ENCODE results near the gene HPDL. TPM values are rescaled to one million over a fixed set of nuclear protein-coding genes. Genes with fewer than 3 reads are reported as not detected.

HPDL gene
- total RNA-seq, 1 donor from 2014 or later: 11.6 TPM

DNA sequence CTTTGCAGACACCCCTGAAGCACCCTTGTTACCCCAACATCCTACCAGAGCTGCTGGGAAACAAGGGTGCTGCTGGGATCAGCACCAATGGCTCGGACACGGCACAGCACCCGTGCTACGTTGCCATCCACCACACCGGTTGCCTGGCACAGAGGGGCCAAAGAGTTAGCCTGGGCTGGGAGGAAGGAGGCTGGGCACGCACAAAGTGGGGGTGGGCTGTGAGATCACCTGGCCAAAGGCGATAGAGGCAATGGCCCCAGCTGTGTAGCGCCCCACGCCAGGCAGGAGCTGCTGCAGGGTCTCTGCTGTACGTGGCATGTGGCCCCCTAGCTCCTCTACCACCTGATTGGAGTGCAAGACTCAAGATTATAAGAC, 5.6 kb downstream of the HPDL start:
- no peak for DNase-seq (ENCODE audit: low read depth, low spot score)
- peaks cover 43% of the 10 kb centered on the region for H3K4me1 Mint-ChIP-seq
- peaks cover 10% of the 10 kb centered on the region for H3K36me3 Mint-ChIP-seq (ENCODE audit: low read depth)
- H3K27ac Mint-ChIP-seq (ENCODE audit: unreplicated experiment): no peak overlapping the region
- TF ChIP-seq, protein P1, sequence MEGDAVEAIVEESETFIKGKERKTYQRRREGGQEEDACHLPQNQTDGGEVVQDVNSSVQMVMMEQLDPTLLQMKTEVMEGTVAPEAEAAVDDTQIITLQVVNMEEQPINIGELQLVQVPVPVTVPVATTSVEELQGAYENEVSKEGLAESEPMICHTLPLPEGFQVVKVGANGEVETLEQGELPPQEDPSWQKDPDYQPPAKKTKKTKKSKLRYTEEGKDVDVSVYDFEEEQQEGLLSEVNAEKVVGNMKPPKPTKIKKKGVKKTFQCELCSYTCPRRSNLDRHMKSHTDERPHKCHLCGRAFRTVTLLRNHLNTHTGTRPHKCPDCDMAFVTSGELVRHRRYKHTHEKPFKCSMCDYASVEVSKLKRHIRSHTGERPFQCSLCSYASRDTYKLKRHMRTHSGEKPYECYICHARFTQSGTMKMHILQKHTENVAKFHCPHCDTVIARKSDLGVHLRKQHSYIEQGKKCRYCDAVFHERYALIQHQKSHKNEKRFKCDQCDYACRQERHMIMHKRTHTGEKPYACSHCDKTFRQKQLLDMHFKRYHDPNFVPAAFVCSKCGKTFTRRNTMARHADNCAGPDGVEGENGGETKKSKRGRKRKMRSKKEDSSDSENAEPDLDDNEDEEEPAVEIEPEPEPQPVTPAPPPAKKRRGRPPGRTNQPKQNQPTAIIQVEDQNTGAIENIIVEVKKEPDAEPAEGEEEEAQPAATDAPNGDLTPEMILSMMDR (conservative IDR thresholded peaks at IDR 0.05): no peak
- no peak overlapping the region for H3K4me3 Mint-ChIP-seq
- no peaks in the 10 kb centered on the region for H3K9me3 Mint-ChIP-seq
- H3K27me3 Mint-ChIP-seq (ENCODE audit: low read depth): no peaks in the 10 kb centered on the region

DNA sequence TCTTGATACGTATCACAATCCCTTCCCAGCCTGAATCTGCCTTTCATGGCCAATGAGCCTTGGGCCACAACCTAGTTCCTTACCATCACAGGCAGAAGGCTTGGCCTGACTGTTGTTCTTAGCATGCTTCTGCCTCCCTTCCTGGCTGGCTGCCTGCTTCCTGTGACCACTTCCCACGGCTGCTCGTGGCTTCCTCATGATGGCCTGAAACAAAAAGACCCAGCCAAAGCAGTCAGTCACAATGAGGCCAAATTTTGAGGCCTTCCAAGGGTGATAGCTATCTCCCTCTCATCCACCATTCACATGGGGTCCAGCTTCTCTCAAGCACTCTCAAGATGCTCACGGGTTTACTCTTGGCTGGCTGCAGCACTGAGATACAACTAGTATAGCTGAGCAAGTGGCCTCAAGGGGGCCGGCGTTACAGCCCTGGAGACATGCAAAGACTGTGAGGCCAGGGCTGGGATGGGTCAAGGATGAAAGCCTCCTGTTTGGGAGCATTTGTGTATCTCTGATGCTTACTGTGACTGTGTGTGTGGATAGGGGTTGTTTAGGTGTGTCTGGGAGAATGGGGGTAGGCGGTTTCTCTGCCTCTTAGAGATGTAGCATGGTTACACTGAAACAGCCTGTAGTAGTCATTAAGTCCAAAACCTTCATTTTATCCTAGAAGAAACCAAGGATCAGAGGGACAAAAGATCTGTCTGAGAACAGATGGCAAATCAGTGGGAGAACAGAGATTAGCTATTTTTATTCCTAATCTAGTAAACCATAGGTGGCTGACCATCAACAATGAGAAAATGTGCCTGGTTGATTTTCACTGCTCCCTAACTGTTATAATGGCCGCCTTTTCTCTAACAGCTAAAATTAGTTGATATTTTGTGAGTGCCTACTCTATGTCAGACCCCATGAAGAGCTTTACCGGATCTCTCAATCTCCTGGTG, 7.9 kb downstream of the HPDL start:
- TF ChIP-seq, protein P1 (conservative IDR thresholded peaks at IDR 0.05): no peak
- DNase-seq (ENCODE audit: low read depth, low spot score): no peak
- peaks cover 15% of the 10 kb centered on the region for H3K36me3 Mint-ChIP-seq (ENCODE audit: low read depth)
- no peak overlapping the region for H3K27ac Mint-ChIP-seq (ENCODE audit: unreplicated experiment)
- no peaks in the 10 kb centered on the region for H3K27me3 Mint-ChIP-seq (ENCODE audit: low read depth)
- peak overlapping the region; percentile 72 for H3K4me3 Mint-ChIP-seq
- H3K4me1 Mint-ChIP-seq: peaks cover 30% of the 10 kb centered on the region
- H3K9me3 Mint-ChIP-seq: no peaks in the 10 kb centered on the region

DNA sequence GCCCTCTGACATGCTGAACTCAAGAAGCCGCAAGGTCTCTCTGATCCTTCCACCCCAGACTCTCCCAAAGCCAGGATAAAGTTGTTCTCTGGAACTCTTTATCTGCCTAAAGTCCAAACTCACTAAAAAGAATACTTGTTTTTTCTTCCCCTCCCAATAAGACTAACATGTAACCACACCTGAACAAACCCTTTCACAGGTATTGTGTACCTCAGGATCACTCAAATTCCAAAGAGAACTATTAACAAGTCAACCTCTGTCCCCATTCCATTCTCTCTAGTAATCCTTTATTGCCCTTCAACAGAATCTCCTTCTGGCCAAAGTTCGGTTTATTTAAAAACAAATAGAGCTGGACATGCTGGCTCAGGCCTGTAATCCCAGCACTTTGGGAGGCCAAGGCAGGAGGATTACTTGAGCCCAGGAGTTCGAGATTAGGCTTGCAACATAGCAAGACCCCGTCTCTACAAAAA, 9.2 kb downstream of the HPDL start:
- Mint-ChIP-seq H3K9me3 (no peaks in the 10 kb centered on the region), H3K4me3 (peak overlapping the region; percentile 32), H3K27me3 (ENCODE audit: low read depth) (no peaks in the 10 kb centered on the region), H3K4me1 (peaks cover 36% of the 10 kb centered on the region), H3K36me3 (ENCODE audit: low read depth) (peaks cover 14% of the 10 kb centered on the region), H3K27ac (ENCODE audit: unreplicated experiment) (peak overlapping the region; percentile 63)
- TF ChIP-seq, protein P1 (conservative IDR thresholded peaks at IDR 0.05): no peak
- no peak for DNase-seq (ENCODE audit: low read depth, low spot score)

DNA sequence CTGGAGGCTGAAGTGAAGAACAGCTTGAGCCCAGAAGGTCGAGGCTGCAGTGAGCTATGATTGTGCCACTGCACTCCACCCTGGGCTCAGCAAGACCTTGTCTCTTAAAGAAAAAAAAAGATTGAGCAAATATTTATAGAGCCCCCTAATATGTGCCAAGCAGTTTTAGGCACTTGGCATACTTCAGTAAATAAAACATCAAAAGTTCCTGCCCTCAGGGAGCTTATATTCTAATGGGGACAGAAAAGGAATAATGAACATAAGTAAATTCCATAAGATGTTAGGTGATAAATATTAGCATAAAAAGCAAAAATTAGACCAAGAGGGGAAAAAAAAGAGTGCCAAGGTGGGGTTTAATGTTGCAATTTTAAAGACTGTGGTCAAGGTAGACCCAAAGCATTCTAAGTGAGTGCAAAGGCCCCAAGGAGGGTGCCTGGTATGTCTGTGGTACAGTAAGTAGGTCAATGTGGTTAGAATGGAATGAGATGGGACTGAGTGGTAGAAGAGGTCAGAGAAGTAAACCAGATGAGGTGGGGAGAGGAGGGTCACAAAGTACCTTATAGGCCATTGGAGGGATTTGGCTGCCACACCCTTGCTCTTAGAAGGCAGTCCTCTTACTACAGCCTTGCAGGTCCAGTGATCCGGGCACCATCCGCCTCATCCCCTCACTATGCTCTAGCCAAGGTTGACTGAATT, 11.1 kb downstream of the HPDL start:
- H3K9me3 Mint-ChIP-seq: no peaks in the 10 kb centered on the region
- H3K27me3 Mint-ChIP-seq (ENCODE audit: low read depth): no peaks in the 10 kb centered on the region
- no peak overlapping the region for H3K27ac Mint-ChIP-seq (ENCODE audit: unreplicated experiment)
- no peak for DNase-seq (ENCODE audit: low read depth, low spot score)
- H3K36me3 Mint-ChIP-seq (ENCODE audit: low read depth): peaks cover 18% of the 10 kb centered on the region
- peak overlapping the region; percentile 97 for H3K4me3 Mint-ChIP-seq
- TF ChIP-seq, protein P1 (conservative IDR thresholded peaks at IDR 0.05): no peak
- peaks cover 41% of the 10 kb centered on the region for H3K4me1 Mint-ChIP-seq

DNA sequence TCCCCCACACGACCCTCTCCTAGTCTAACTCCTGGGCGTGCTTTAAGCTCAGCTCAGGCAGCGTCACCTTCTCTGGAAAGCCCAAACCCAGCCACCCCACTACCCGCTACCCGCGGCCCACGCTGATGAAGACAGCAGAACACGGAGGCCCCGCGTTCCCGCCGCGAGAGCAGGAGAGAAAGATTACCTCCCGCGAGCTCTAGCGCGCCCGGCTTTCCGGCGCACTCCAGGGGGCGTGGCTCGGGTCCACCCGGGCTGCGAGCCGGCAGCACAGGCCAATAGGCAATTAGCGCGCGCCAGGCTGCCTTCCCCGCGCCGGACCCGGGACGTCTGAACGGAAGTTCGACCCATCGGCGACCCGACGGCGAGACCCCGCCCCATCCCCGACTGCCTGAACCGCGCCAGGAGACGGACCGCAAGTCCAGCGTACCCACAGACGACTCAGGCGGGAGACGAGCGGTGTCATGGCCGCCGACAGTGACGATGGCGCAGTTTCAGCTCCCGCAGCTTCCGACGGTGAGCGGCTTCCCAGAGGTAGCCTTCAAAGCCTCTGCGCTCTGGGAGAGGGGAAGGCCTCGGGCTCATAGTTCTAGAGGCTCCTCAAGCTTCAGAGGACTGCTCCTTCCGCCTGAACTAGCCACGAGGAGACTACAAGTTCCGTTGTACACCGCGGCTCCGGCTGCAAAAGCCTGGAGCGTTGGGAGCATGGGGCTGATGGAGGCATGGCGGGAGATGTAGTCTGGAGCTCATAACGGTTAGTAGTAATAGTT, 13.3 kb downstream of the HPDL start, which contains the start of the genes MUTYH and TOE1:
Gene MUTYH (minus strand): TSS at position 652 of the 770 bp plus-strand sequence. CDS start 5,935 bp downstream, outside the sequence.
Gene TOE1 (plus strand): TSS at position 382 of the 770 bp plus-strand sequence. CDS start 83 bp downstream, at position 465.
- H3K27me3 Mint-ChIP-seq (ENCODE audit: low read depth): no peaks in the 10 kb centered on the region
- peak; percentile 89 for DNase-seq (ENCODE audit: low read depth, low spot score)
- TF ChIP-seq, protein P1 (conservative IDR thresholded peaks at IDR 0.05): no peak
- peak within 1 kb of the TSS; percentile 97 for H3K4me3 Mint-ChIP-seq
- H3K36me3 Mint-ChIP-seq (ENCODE audit: low read depth): peaks cover 16% of the 10 kb centered on the region
- H3K27ac Mint-ChIP-seq (ENCODE audit: unreplicated experiment): peak within 1 kb of the TSS; percentile 100
- H3K9me3 Mint-ChIP-seq: no peaks in the 10 kb centered on the region
- H3K4me1 Mint-ChIP-seq: peaks cover 33% of the 10 kb centered on the region
